Mammary microvascular endothelial cell (primary cell): ENCODE measurements around the gene BET1. TPM values are rescaled to one million over a fixed set of nuclear protein-coding genes. Genes with fewer than 3 reads are reported as not detected.

Experiments
- total RNA-seq: library from RNA; depleted of rRNA; stranded (reverse); fragments of >200 nt; gene quantifications from 2 replicates; pipeline ENCODE4 v1.2.3, GENCODE V29; 2015

BET1 gene, protein sequence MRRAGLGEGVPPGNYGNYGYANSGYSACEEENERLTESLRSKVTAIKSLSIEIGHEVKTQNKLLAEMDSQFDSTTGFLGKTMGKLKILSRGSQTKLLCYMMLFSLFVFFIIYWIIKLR
- 24.8 and 31.2 TPM in 2 replicates for total RNA-seq

GRCh38 chr7:94004024-94004951, at the start of gene BET1:
Gene BET1 (minus strand): TSS chr7:94004355. CDS start chr7:94004216, 139 bp downstream.

Other genes with a start within 250 kb of the BET1 start
- 36.2 and 59.8 TPM in 2 replicates for gene TFPI2, start 113.6 kb downstream of the BET1 start, total RNA-seq
- gene GNGT1, start 97.8 kb downstream of the BET1 start, total RNA-seq, result not detected in 2 replicates
- gene GNG11, start 82.6 kb downstream of the BET1 start, total RNA-seq, result 186 and 196 TPM in 2 replicates